ENCODE measurements around the gene BOLA2. TPM values are rescaled to one million over a fixed set of nuclear protein-coding genes. Genes with fewer than 3 reads are reported as not detected.
"Not testable (repeated sequence)": the region's sequence is repeated elsewhere in the genome, so short reads cannot be mapped to it uniquely, and the experiment has no call there.

The BOLA2 gene
- total RNA-seq, 1 donor from 2014 or later, result 4.3 TPM

GRCh38 chr16:29423587-29423986 is 30.6 kb downstream of the BOLA2 start:
- ATAC-seq; H3K36me3 ChIP-seq; H3K27me3 ChIP-seq; DNase-seq; H3K27ac ChIP-seq; H3K4me1 ChIP-seq; H3K4me3 ChIP-seq; intact Hi-C loops (cut with DNase I); H3K9me3 ChIP-seq: not testable (repeated sequence)

GRCh38 chr16:29405249-29405648 is 48.9 kb downstream of the BOLA2 start:
- H3K27ac ChIP-seq; H3K4me3 ChIP-seq; DNase-seq; ATAC-seq; intact Hi-C loops (cut with DNase I); H3K4me1 ChIP-seq; H3K36me3 ChIP-seq; H3K9me3 ChIP-seq; H3K27me3 ChIP-seq: not testable (repeated sequence)

Other genes starting within 250 kb of the BOLA2 start
- 0.72 TPM for gene NPIPB11, start 47.6 kb downstream of the BOLA2 start, total RNA-seq
- gene SLX1B, start 182 bp upstream of the BOLA2 start, total RNA-seq, result 12.0 TPM
- 20.0 TPM for gene SULT1A4, start 5.6 kb upstream of the BOLA2 start, total RNA-seq
- 69.2 TPM for gene NPIPB12, start 52.1 kb upstream of the BOLA2 start, total RNA-seq
- gene SPN, start 208.9 kb upstream of the BOLA2 start, total RNA-seq, result 70.7 TPM
- 15.0 TPM for gene QPRT, start 224.8 kb upstream of the BOLA2 start, total RNA-seq